GM19438 (cell line): ENCODE measurements around the gene GPX4.

Experiments used
- ATAC-seq: cut with Tn5 transposase; IDR thresholded peaks from one replicate; pipeline ENCODE4 v1.9.1; 2021; ENCODE audit warnings: low read depth; ENCODE audit not compliant: unreplicated experiment

Gene GPX4

GRCh38 chr19:1084024-1084868 lies 19.5 kb upstream of the GPX4 start:
- ATAC-seq, result no peak

DNA sequence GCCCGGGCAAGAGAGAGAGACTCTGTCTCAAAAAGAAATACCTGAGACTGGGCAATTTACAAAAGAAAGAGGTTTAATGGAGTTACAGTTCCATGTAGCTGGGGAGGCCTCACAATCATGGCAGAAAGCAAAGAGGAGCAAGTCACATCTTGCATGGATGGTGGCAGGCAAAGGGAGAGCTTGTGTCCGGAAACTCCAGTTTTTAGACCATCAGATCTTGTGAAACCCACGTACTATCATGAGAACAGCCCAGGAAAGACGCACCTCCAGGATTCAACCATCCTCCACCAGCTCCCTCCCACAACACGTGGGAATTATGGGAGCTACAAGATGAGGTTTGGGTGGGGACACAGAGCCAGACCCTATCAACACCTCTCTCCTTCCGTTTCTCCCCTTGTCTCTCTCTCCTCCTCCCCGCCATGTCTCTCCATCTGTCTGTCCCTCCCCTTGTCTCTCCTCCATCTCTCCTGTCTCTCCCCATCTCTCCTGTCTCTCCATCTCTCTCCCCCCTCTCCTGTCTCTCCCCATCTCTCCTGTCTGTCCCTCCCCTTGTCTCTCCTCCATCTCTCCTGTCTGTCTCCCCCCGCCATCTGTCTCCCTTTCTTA lies 18.6 kb upstream of the GPX4 start:
- ATAC-seq, result no peak

DNA sequence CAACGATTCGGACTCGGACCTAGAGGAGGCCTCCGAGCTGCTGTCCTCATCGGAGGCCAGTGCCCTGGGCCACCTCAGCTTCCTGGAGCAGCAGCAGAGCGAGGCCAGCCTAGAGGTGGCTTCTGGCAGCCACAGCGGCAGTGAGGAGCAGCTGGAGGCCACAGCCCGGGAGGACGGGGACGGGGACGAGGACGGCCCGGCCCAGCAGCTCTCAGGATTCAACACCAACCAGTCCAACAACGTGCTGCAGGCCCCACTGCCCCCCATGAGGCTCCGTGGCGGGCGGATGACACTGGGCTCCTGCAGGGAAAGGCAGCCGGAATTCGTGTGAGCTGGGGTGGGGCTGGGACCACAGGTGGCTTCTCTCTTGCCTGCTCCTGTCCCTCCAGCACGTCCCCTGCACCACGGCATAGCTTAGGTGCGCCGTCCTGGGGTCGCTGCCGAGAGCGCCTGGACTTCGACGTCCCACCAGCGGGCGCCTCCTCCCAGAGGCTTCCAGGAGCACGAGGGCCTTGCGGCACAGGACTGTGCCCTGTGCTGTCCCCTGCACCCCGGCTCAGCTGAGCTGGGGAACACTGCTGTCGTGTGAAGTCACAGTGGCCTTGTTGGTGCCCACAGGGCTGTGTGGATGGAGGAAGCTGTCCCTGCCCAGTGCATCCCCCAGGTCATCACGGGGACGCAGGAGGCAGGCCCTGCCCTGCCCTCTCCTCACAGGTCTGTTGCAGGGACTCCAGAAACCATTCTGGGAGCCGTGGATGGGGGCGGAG lies 17.9 kb upstream of the GPX4 start:
- no peak for ATAC-seq

DNA sequence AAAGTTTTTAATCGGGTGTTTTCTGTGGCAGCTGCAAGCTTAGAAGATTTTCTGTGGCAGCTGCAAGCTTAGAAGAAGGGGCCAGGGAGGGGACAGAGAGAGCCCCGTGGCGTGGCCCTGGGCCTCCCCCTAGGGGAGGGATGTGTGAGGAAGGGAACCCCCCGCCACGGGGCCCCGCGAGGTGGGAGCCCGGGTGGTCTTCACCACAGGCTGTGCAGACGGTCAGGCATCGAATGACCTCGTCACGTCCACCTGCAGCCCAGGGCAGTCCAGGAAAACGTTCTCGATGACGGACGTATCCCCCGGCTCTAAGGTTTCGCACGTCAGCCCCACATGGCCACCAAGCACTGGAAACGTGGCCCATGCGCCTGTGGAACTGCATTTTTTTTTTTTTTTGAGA lies 17.2 kb upstream of the GPX4 start:
- ATAC-seq, result no peak

- no peak for ATAC-seq
Measured at GRCh38 chr19:1087813-1088415, 15.9 kb upstream of the GPX4 start.

GRCh38 chr19:1088416-1089010 lies 15.3 kb upstream of the GPX4 start:
- no peak for ATAC-seq

- no peak for ATAC-seq
Measured at GRCh38 chr19:1089126-1089771, 14.5 kb upstream of the GPX4 start.

GRCh38 chr19:1089891-1090290 lies 13.9 kb upstream of the GPX4 start:
- no peak for ATAC-seq

- no peak for ATAC-seq
Measured at GRCh38 chr19:1090731-1091543, 12.9 kb upstream of the GPX4 start.

GRCh38 chr19:1091544-1092175 lies 12.1 kb upstream of the GPX4 start:
- no peak for ATAC-seq

- no peak for ATAC-seq
Measured at GRCh38 chr19:1093330-1093729, 10.5 kb upstream of the GPX4 start.

DNA sequence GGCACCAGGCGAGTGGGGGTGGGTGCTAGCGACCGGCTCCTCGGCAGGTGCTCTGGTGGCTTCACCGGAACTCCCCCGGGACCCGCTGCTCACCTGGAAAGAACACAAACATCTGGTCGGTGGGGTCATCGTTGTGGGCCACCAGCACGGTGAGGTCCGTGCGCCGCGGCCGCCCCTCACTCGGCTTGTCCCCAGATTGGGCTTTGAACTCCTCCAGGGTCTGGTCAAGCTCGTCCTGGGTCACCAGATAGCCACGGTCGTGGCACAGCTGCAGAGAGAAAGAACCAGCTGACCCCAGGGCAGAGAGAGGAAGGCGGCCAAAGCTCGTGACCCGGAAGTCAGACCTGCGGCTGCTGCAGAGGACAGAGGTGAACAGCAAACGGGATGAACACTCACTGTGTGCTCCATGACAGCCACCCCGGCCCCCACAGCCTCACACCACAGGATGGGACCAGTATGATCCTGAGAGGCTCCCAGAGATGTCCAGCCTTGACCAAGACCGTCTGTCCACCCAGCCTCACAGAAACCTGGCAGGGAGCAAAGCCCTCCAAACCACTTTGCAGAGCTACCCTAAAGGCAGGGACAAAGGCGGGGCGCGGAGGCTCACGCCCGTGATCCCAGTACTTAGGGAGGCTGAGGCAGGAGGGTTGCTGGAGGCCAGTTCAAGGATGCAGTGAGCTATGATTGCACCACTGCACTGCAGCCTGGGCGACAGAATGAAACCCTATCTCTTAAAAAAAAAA lies 9.8 kb upstream of the GPX4 start:
- no peak for ATAC-seq

- ATAC-seq, result no peak
Measured at GRCh38 chr19:1094655-1094977, 9.2 kb upstream of the GPX4 start.

- peak; percentile 72 for ATAC-seq
Measured at GRCh38 chr19:1094978-1095701, 8.7 kb upstream of the GPX4 start, which contains the start of gene POLR2E. TSS of gene POLR2E (minus strand) at chr19:1095375. CDS start at chr19:1095315, 60 bp downstream.

DNA sequence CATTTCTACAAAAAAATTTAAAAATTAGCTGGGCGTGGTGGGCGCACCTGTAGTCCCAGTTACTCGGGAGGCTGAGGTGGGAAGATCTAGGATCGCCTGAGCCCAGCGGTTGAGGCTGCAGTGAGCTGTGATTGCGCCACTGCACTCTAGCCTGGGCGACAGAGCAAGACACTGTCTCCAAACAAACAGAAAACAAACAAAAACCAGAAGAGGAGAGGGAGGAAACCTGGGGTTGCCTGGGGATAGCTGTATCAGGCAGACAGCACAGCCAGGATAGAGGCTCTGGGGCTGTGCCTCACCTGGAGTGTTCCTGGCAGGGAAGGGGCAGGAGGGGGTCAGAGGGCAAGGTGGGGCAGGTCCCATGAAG lies 6.0 kb upstream of the GPX4 start:
- no peak for ATAC-seq

GRCh38 chr19:1098177-1099051 lies 5.4 kb upstream of the GPX4 start:
- ATAC-seq, result no peak

- ATAC-seq, result no peak
Measured at GRCh38 chr19:1101337-1101698, 2.5 kb upstream of the GPX4 start.
